AG04450 (cell line): Measurements from ENCODE around the gene JMJD8. TPM values are rescaled to one million over a fixed set of nuclear protein-coding genes. Genes with fewer than 3 reads are reported as not detected.

Source experiments
- CTCF ChIA-PET: fragments of 300-600, 350-600 bp; formaldehyde crosslinking; extraction: SDS; loops from one replicate; lab custom pipeline; 2022; ENCODE audit warnings: antibody characterized with exemption, inconsistent platforms; lab: Charles Lee
- POLR2A ChIA-PET: fragments of 350-600 bp; formaldehyde crosslinking; extraction: SDS; loops from one replicate; lab custom pipeline; 2021; ENCODE audit warnings: antibody characterized with exemption, inconsistent platforms; lab: Yijun Ruan, JAX
- DNase-seq: peaks from one replicate; pipeline ENCODE4 v3.0.0-alpha.2; 2011; ENCODE audit warnings: low read depth, low spot score
- H3K27ac ChIP-seq: one replicate; pipeline ENCODE4 v1.5.1; 2012; ENCODE audit warnings: low read depth, low read length, control low read depth
- H3K27me3 ChIP-seq: one replicate; pipeline ENCODE4 v1.6.0; 2012; ENCODE audit warnings: low read length; ENCODE audit not compliant: control insufficient read depth, insufficient read depth
- H3K4me3 ChIP-seq: 2 replicates; pipeline ENCODE4 v1.5.1; 2011; ENCODE audit warnings: mild to moderate bottlenecking, low read depth, low read length, control low read depth
- H3K9me3 ChIP-seq: 2 replicates; pipeline ENCODE4 v1.5.1; 2012; ENCODE audit warnings: low read length; ENCODE audit not compliant: control insufficient read depth, insufficient read depth
- polyA plus RNA-seq: library from polyadenylated mRNA; depleted of rRNA; stranded (reverse); fragments of >200 nt; gene quantifications from 2 replicates; pipeline ENCODE4 v1.2.3, GENCODE V29; 2011
- TF ChIP-seq, protein P1 (sequence below): IDR thresholded peaks from 2 replicates; pipeline ENCODE4 v1.5.1; 2011; ENCODE audit warnings: low read depth, low read length, control low read depth, inconsistent platforms

Gene JMJD8
- polyA plus RNA-seq, 1 experiment = 33.1 TPM

DNA sequence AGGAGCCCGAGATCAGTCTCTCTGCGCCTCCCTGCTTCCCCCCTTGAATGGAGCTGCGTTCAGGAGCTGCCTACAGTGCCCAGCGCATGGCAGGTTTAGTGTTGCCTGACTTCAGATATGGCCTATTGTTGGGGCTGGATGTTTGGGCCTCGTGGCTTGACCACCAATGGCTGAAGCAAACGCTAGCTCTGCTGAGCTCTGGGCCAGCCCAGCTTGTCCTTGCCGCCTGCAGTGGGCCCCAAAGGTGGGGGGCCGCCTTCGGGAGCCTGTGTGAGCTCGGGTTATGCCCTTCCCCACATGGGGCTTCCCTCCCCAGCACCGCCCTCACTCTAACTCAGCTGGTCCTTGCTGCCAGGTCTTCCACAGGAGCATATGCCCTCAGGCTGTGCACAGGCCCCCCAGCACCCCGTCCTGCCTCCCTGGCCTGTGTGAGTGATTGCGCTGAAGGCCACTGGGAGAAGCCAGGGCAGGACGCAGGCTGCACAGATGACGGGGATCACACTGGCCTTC, 46.0 kb downstream of the JMJD8 start:
- CTCF ChIA-PET = no interaction called here

DNA sequence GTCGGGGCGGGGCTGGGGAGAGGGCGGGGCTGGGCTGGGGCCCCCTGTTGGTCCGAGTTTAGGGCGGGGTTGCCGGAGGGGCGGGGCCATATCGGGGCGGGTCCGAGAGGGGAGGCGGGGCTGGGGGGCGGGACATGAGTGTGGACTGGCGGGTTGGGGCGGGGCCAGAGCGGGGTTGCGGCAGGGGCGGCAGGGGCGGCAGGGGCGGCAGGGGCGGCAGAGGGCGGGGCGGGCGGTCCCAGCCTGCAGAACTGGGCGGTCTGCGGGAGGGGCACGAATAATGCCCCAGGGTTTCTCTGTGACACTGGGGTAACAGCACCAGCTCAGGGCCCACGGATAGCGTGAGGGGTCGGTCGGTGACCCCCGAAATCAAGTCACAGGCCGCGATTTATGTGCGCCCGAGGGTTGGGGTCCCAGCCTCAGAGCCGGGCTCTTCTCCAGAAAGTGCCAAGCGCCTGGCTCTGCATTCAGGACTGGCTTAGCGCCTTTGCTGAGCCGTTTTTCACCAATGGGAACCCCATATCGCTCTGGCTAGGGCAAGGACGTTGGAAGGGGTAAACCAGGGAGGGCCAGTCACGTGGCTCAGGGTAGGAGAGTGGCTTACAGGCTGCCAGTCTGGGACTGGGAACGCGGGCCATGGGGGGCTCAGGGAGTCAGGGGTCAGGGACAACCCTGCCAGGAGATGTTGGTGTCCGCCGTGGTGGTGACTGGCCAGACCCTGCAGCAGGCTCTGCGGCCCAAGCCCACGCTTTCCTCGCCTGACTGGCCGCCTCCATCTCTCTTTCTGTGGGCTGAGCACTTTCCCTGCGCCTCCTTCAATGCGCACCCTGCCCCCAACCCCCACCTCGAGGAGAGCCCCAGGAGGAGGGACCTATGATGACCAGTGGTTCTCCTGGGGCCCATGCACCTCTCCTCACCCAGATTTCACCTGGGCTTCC, 46.8 kb downstream of the JMJD8 start:
- POLR2A ChIA-PET = no interaction called here

More for the DNA sequence above, 46.0 kb downstream of the JMJD8 start:
- TF ChIP-seq, protein P1, sequence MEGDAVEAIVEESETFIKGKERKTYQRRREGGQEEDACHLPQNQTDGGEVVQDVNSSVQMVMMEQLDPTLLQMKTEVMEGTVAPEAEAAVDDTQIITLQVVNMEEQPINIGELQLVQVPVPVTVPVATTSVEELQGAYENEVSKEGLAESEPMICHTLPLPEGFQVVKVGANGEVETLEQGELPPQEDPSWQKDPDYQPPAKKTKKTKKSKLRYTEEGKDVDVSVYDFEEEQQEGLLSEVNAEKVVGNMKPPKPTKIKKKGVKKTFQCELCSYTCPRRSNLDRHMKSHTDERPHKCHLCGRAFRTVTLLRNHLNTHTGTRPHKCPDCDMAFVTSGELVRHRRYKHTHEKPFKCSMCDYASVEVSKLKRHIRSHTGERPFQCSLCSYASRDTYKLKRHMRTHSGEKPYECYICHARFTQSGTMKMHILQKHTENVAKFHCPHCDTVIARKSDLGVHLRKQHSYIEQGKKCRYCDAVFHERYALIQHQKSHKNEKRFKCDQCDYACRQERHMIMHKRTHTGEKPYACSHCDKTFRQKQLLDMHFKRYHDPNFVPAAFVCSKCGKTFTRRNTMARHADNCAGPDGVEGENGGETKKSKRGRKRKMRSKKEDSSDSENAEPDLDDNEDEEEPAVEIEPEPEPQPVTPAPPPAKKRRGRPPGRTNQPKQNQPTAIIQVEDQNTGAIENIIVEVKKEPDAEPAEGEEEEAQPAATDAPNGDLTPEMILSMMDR = no peak
- H3K27me3 ChIP-seq = no peaks in the 10 kb centered on the region
- H3K4me3 ChIP-seq = no peak overlapping the region
- DNase-seq = no peak
- POLR2A ChIA-PET = no interaction called here
- no peak overlapping the region for H3K27ac ChIP-seq
- no peaks in the 10 kb centered on the region; the same call in 1 of the 2 replicates for H3K9me3 ChIP-seq

DNA sequence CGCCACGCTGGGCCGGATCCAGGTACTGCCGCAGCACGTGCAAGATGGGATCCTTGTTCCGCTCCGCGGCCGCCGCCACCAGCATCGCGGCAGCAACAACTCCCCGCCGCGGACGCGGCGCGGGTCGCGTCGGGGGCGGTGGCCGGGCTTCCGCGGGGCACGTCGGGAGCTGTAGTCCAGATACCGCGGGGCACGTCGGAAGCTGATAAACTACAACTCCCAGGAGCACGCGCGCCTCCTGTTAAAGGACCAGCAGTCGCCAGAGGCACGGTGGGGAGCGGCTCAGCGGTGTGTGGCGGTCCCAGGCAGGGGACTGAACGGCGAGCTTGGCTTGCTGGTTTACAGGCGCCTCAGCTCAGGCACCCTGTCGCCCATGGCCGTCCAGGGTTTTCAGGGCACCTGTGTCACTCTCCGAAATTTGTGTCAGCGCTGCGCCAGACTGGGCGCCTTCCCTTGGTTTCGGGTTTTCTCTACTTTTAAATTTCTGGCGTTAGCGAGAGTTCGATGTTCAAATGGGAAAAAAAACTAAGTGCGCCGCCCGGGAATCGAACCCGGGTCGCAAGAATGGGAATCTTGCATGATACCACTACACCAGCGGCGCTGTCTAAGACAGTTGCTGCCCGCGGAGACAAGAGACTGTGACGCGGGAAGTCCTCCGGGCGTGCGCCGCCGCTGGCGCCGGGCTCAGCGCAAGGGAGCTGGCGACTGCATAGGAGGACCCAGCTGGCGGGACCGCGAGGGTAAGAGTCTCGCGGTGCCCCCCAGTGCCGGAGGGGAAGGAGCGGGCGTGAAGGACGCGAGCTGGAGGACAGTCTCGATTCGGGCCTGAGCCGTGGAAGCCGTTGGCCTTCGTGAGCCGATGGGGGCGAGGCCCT, 47.7 kb downstream of the JMJD8 start, which contains the start of gene METTL26:
Gene METTL26 (minus strand): TSS at position 100 of the 875 bp plus-strand sequence. CDS start 15 bp downstream, at position 85.
- TF ChIP-seq, protein P1 = no peak
- H3K4me3 ChIP-seq = peak within 1 kb of the TSS; percentile 84
- peak; percentile 78 for DNase-seq
- peak within 1 kb of the TSS; percentile 89 for H3K27ac ChIP-seq
- H3K27me3 ChIP-seq = no peaks in the 10 kb centered on the region
- ChIA-PET CTCF (no interaction called here), POLR2A (interaction anchor here (0.7 to 1.0 kb wide), 5 partner anchors 9 to 152 kb away, joined by 3 to 10 read pairs (median 5); partner anchors contain the start of genes CAPN15, CHTF18, RPUSD1 and WDR90)
- no peaks in the 10 kb centered on the region; the same call in 1 of the 2 replicates for H3K9me3 ChIP-seq

More for the DNA sequence above, 46.8 kb downstream of the JMJD8 start:
- DNase-seq = peak; percentile 72
- TF ChIP-seq, protein P1 = no peak
- CTCF ChIA-PET = no interaction called here
- no peaks in the 10 kb centered on the region; the same call in 1 of the 2 replicates for H3K9me3 ChIP-seq
- no peak overlapping the region for H3K27ac ChIP-seq
- no peaks in the 10 kb centered on the region for H3K27me3 ChIP-seq
- H3K4me3 ChIP-seq = peak overlapping the region; percentile 84

DNA sequence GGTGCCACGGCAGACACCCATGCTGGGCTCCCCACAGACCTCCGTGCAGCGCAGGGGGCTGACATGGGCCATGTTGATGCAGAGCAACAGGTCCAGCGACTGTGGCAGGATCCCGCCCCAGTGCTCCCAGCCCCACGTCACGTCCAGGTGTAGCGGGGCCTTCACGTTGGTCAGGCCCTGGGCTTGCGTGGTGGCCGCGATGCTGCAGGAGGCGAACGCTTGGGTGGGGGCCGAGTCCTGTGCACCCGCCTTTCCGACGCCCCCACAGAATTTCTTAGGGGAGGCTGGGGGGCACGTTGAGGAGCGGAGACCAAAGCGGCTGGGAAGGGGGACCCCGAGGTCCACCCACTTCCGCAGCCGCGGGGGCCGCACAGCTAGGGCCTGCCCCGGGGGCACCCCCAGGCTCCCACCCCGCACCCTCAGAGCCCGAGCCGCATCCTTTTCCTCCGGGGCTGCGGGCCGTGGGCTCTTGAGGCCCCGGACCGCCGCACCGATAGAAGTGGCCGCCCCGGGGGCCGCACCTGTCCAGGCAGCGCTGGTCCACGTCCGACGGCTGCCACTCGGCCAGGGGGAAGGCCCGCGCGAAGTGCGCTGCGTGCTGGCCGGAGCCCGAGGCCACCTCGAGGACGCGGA, 48.4 kb downstream of the JMJD8 start:
- peak overlapping the region; percentile 84 for H3K4me3 ChIP-seq
- H3K9me3 ChIP-seq = no peaks in the 10 kb centered on the region; the same call in 1 of the 2 replicates
- TF ChIP-seq, protein P1 = no peak
- no peak for DNase-seq
- CTCF ChIA-PET = no interaction called here
- POLR2A ChIA-PET = interaction anchor here (0.7 to 1.0 kb wide), 5 partner anchors 8 to 153 kb away, joined by 3 to 10 read pairs (median 5); partner anchors contain the start of genes CAPN15, CHTF18, RPUSD1 and WDR90
- peak overlapping the region; percentile 21 for H3K27ac ChIP-seq
- no peaks in the 10 kb centered on the region for H3K27me3 ChIP-seq
